Skeletal muscle satellite cell (primary cell): ENCODE results near the gene PTPRD.

Source experiments
- H3K27me3 ChIP-seq: 2 replicates; pipeline ENCODE4 v1.7.0; 2013; ENCODE audit warnings: low read length; ENCODE audit not compliant: control insufficient read depth, insufficient read depth
- H3K36me3 ChIP-seq: 2 replicates; pipeline ENCODE4 v1.7.0; 2013; ENCODE audit warnings: mild to moderate bottlenecking, control low read depth, low read length; ENCODE audit not compliant: insufficient read depth
- H3K4me1 ChIP-seq: 2 replicates; pipeline ENCODE4 v1.7.0; 2013; ENCODE audit warnings: low read length; ENCODE audit not compliant: control insufficient read depth, insufficient read depth
- H3K4me2 ChIP-seq: 2 replicates; pipeline ENCODE4 v1.7.0; 2013; ENCODE audit warnings: mild to moderate bottlenecking, low read length
- H3K4me3 ChIP-seq: 2 replicates; pipeline ENCODE4 v1.7.0; 2013; ENCODE audit warnings: low read length
- H3K9ac ChIP-seq: 2 replicates; pipeline ENCODE4 v1.7.0; 2013; ENCODE audit warnings: mild to moderate bottlenecking, low read depth, low read length, moderate library complexity
- H3K9me3 ChIP-seq: replicated peaks from 2 replicates; pipeline ENCODE4 v1.7.0; 2013; ENCODE audit warnings: mild to moderate bottlenecking, control low read depth, low read length

The PTPRD gene

GRCh38 chr9:10094563-10094962, 518.2 kb downstream of the PTPRD start:
- no peaks in the 10 kb centered on the region for H3K4me1 ChIP-seq

GRCh38 chr9:10080012-10080411, 532.8 kb downstream of the PTPRD start:
- no peaks in the 10 kb centered on the region for H3K4me1 ChIP-seq
- H3K27me3 ChIP-seq, result no peaks in the 10 kb centered on the region
- H3K4me3 ChIP-seq, result no peak overlapping the region
- no peaks in the 10 kb centered on the region for H3K36me3 ChIP-seq
- no peak overlapping the region for H3K4me2 ChIP-seq
- no peaks in the 10 kb centered on the region for H3K9me3 ChIP-seq
- H3K9ac ChIP-seq, result no peak overlapping the region

More at GRCh38 chr9:10094563-10094962, 518.2 kb downstream of the PTPRD start:
- Histone ChIP-seq H3K27me3 (no peaks in the 10 kb centered on the region), H3K4me3 (no peak overlapping the region), H3K4me2 (no peak overlapping the region), H3K9ac (no peak overlapping the region), H3K9me3 (no peaks in the 10 kb centered on the region), H3K36me3 (no peaks in the 10 kb centered on the region)

GRCh38 chr9:10079284-10079964, 533.4 kb downstream of the PTPRD start:
- Histone ChIP-seq H3K4me3 (no peak overlapping the region), H3K4me1 (no peaks in the 10 kb centered on the region), H3K4me2 (no peak overlapping the region), H3K9me3 (no peaks in the 10 kb centered on the region), H3K27me3 (no peaks in the 10 kb centered on the region), H3K36me3 (no peaks in the 10 kb centered on the region), H3K9ac (no peak overlapping the region)

- Histone ChIP-seq H3K9ac (no peak overlapping the region), H3K4me1 (no peaks in the 10 kb centered on the region), H3K36me3 (no peaks in the 10 kb centered on the region), H3K27me3 (no peaks in the 10 kb centered on the region), H3K9me3 (no peaks in the 10 kb centered on the region), H3K4me3 (no peak overlapping the region), H3K4me2 (no peak overlapping the region)
These were observed 541.2 kb downstream of the PTPRD start for GRCh38 chr9:10071579-10071978.

- Histone ChIP-seq H3K4me2 (no peak overlapping the region), H3K4me3 (no peak overlapping the region), H3K9me3 (no peaks in the 10 kb centered on the region), H3K4me1 (no peaks in the 10 kb centered on the region), H3K9ac (no peak overlapping the region), H3K27me3 (no peaks in the 10 kb centered on the region), H3K36me3 (no peaks in the 10 kb centered on the region)
These were observed 550.0 kb downstream of the PTPRD start for GRCh38 chr9:10062629-10063395.

GRCh38 chr9:10059044-10059443, 553.8 kb downstream of the PTPRD start:
- H3K4me3 ChIP-seq, result no peak overlapping the region
- no peak overlapping the region for H3K4me2 ChIP-seq
- no peak overlapping the region for H3K9ac ChIP-seq
- H3K9me3 ChIP-seq, result no peaks in the 10 kb centered on the region
- no peaks in the 10 kb centered on the region for H3K4me1 ChIP-seq
- H3K27me3 ChIP-seq, result no peaks in the 10 kb centered on the region
- no peaks in the 10 kb centered on the region for H3K36me3 ChIP-seq

GRCh38 chr9:10055886-10056395, 556.9 kb downstream of the PTPRD start:
- Histone ChIP-seq H3K4me2 (no peak overlapping the region), H3K9ac (no peak overlapping the region), H3K27me3 (no peaks in the 10 kb centered on the region), H3K4me3 (no peak overlapping the region), H3K9me3 (no peaks in the 10 kb centered on the region), H3K4me1 (no peaks in the 10 kb centered on the region), H3K36me3 (no peaks in the 10 kb centered on the region)

- no peaks in the 10 kb centered on the region for H3K4me1 ChIP-seq
These were observed 558.3 kb downstream of the PTPRD start for GRCh38 chr9:10054456-10054855.

GRCh38 chr9:10052916-10053315, 559.9 kb downstream of the PTPRD start:
- H3K9me3 ChIP-seq, result no peaks in the 10 kb centered on the region
- no peak overlapping the region for H3K9ac ChIP-seq
- H3K27me3 ChIP-seq, result no peaks in the 10 kb centered on the region
- no peaks in the 10 kb centered on the region for H3K4me1 ChIP-seq
- no peaks in the 10 kb centered on the region for H3K36me3 ChIP-seq
- H3K4me3 ChIP-seq, result no peak overlapping the region
- no peak overlapping the region for H3K4me2 ChIP-seq

More at GRCh38 chr9:10054456-10054855, 558.3 kb downstream of the PTPRD start:
- Histone ChIP-seq H3K9ac (no peak overlapping the region), H3K4me3 (no peak overlapping the region), H3K4me2 (no peak overlapping the region), H3K27me3 (no peaks in the 10 kb centered on the region), H3K36me3 (no peaks in the 10 kb centered on the region), H3K9me3 (no peaks in the 10 kb centered on the region)

- no peak overlapping the region for H3K4me2 ChIP-seq
- no peak overlapping the region for H3K9ac ChIP-seq
- no peaks in the 10 kb centered on the region for H3K27me3 ChIP-seq
- H3K9me3 ChIP-seq, result no peaks in the 10 kb centered on the region
- H3K4me3 ChIP-seq, result no peak overlapping the region
- no peaks in the 10 kb centered on the region for H3K4me1 ChIP-seq
- no peaks in the 10 kb centered on the region for H3K36me3 ChIP-seq
These were observed 560.6 kb downstream of the PTPRD start for GRCh38 chr9:10052181-10052580.

GRCh38 chr9:10050016-10050415, 562.8 kb downstream of the PTPRD start:
- Histone ChIP-seq H3K4me2 (no peak overlapping the region), H3K4me3 (no peak overlapping the region), H3K27me3 (no peaks in the 10 kb centered on the region), H3K9ac (no peak overlapping the region), H3K9me3 (no peaks in the 10 kb centered on the region), H3K36me3 (no peaks in the 10 kb centered on the region), H3K4me1 (no peaks in the 10 kb centered on the region)
